IPS DF 4.7 (cell line): Measurements from ENCODE around the gene KRT5.
A peak's percentile ranks its signal among the peaks of the same experiment; 100 is the strongest.

Source experiments
- DNase-seq: peaks from one replicate; pipeline ENCODE4 v3.0.0-alpha.2; 2013; ENCODE audit warnings: low spot score; ENCODE audit errors: extremely low read depth

Gene KRT5

GRCh38 chr12:52537101-52537500, 16.9 kb upstream of the KRT5 start:
- no peak for DNase-seq

DNA sequence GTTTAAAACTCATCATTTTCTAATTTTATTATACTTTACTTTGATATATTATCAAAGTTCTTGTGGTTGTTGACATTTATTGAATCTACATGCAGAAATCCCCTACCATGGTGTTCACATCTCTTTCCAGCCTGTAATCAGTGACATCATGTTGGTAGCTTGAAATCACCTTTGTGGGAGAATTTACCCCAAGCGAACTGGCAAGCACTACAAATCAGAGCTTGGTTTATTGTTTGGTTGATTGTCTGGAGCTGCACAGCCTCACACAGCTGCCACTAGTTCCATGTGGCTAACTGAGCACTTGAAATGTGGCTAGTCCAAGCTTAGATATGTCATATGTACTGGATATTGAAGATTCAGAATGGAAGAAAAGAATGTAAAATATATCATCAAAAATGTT, 15.4 kb upstream of the KRT5 start:
- no peak for DNase-seq

DNA sequence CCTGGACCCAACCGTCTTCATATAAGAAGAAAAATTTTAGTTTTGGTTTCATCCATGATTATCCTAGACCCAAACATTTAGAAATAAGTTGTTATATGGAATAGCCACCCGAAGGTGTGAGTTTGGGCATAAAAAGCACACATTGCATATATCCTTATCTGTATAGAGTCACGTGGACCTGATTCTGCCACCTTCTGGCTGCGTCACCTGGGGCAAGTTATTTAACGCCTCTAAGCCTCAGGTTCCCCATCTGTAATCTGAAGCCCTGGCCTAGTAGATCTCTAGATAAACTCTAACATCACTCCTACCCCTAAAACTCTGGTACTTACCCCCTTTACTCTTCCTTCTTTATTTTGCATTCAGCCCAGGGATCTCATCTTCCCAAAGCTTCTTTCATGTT, 14.3 kb upstream of the KRT5 start:
- DNase-seq, result peak; percentile 14

GRCh38 chr12:52533686-52534470, 13.7 kb upstream of the KRT5 start:
- DNase-seq, result no peak

GRCh38 chr12:52532636-52533035, 12.4 kb upstream of the KRT5 start:
- DNase-seq, result no peak

- no peak for DNase-seq
Measured at GRCh38 chr12:52531566-52532300, 11.5 kb upstream of the KRT5 start.

DNA sequence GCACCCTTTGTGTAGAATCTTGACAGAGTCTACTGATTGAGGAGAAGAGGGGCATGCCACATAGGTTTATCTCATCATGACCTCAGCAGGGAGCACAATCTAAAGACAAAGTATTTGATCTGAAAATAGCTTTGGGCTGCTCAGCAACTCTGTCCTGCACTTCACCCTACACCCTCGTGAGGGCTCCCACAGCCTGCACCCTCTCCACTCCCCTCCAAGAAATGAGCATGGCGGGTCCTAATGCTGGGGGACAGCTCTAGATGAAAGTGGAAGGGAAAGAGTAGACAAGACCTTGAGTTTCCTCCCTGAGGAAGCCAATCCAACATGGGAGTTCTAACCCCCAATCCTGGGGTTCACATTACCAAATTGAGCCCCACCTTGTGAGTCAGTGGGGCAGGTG, 10.7 kb upstream of the KRT5 start:
- DNase-seq, result no peak

DNA sequence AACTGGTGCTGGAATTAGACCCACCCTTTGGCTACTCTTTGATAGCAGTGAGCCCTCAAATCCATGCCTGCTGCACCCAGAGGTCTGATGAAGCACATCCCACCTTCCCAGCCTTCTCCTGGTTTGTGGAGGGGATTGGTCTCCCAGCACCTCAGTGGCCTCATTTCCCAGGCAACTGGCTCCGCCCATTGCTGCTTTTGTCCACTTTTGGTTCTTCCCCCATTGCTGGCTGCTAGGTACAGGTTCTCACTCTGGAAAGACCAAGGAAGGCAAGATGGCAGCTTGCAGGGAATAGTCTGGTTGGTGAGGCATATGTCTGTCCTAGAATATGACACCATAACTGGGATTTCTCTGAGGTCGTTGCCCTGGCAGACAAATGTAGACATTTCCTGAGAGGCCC, 10.2 kb upstream of the KRT5 start:
- no peak for DNase-seq

GRCh38 chr12:52529846-52530245, 9.7 kb upstream of the KRT5 start:
- no peak for DNase-seq

DNA sequence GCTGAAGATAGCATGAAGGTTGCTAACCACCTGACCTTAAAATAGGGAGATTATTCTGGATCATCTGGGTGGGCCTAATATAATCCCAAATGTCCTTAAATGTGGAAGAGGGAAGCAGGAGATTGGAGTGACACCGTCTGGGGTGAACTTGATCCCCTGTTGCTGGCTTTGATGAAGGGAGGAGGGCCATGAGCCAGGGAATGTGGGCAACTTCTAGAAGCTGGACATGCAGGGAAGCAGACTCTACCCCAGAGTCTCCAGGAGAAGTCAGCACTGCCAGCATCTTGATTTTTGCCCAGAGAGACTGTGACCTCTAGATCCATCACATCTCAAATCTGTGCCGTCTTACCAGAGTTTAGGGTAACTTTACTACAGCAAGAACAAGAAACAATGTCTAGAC, 9.2 kb upstream of the KRT5 start:
- no peak for DNase-seq

GRCh38 chr12:52528641-52529143, 8.5 kb upstream of the KRT5 start:
- no peak for DNase-seq

DNA sequence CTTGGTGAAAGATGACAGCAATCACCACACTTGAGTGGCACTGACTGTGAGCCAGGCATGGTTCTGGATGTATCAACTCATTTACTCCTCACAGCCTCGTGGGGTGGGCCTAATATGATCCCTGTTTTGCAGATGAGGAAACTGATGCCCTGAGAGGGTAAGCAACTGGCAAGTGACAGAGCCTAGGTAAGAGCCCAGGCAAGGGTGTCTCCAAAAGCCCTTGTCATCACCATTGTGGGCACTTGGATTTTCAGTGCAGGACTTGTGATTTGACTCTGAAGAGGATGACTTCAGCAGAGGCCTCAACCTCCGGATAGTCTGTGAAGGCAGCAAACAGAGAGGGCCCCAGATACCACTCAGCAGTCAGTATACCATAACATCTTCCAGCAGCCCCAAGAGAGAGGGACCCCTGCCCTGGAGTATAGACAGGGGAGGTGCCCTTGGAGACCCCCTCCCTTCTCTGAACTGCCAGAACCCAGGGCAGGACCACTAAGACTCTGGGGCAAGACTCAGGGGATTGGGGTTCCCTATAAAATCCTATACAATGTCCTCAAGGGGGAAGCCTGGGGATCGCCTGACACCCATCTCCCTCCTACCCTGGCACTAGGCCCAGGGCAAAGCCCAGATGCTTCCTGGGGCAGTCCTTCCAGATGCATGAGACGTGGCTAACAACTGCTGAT, 7.1 kb upstream of the KRT5 start:
- no peak for DNase-seq

GRCh38 chr12:52526511-52526951, 6.3 kb upstream of the KRT5 start:
- no peak for DNase-seq

- no peak for DNase-seq
Measured at GRCh38 chr12:52525661-52526499, 5.7 kb upstream of the KRT5 start.

DNA sequence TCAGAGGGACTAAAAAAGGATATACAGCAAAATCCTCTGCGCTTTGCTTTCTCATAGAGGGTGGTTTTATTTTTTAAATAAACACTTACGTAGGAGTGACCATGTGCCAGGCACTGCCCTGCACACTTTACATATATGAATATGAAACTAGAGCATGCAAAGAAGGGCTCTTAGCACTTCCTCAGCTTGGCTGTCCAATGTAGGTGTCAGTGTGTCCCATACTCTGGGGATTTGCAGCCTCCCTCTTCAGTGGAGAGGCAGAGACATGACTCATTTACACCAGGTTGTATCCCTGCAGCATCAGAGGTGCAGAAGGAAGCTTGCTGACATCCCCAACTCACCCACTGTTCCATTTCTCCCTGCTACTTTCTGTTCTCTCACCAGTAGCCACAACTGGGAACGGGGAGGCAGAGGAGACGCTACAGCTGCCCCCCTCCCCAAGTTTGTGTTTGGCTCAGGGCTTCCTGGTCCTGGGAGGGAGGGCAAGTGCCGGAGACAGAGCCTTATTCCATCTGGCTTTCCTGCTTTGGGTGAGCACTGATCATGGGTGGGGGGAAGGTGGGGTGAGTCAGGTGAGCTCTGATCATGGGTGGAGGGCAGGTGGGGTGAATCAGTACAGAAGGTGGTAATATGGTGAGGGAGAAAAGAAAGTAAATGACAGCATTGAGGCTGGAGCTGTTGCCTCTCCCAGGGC, 4.9 kb upstream of the KRT5 start:
- DNase-seq, result no peak

- DNase-seq, result no peak
Measured at GRCh38 chr12:52524241-52524897, 4.2 kb upstream of the KRT5 start.

DNA sequence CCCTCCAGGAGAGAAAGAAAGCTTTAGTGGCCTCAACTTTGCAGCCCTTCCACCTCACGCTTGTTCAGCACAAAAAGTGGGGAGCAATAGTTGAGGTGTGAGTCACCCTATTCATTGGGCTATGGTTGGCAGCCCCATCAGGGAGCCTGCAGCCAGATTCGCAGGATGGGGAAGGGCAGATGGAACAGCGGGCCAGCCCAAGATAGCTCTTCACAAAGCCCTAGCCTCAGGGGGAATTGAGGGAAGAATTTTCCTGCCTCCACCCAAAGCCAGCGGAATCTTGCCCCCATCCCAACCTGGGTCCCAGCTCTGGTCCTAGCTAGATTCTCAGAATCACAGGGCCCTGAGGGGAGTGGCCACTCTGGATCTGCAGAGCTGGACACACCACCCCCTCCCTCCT, 3.6 kb upstream of the KRT5 start:
- DNase-seq, result no peak

- no peak for DNase-seq
Measured at GRCh38 chr12:52522346-52523011, 2.3 kb upstream of the KRT5 start.

GRCh38 chr12:52521568-52522266, 1.5 kb upstream of the KRT5 start:
- DNase-seq, result no peak
